Subcutaneous abdominal adipose tissue (tissue), 5 donors: ENCODE measurements around the gene CDK5RAP2.
"Not testable (repeated sequence)": the region's sequence is repeated elsewhere in the genome, so short reads cannot be mapped to it uniquely, and the experiment has no call there.

Source experiments
- H3K27ac ChIP-seq: one replicate; pipeline ENCODE4 v1.7.0; 2013; ENCODE audit warnings: low read depth, mild to moderate bottlenecking, inconsistent platforms, low read length, moderate library complexity
- H3K27me3 ChIP-seq, 5 donors: one replicate each; pipeline ENCODE4 v1.7.0; 2013; ENCODE audit warnings: low read length in 5 of 5, inconsistent platforms in 1 of 5; ENCODE audit not compliant: control insufficient read depth in 5 of 5, insufficient read depth in 4 of 5
- H3K36me3 ChIP-seq, 5 donors: one replicate each; pipeline ENCODE4 v1.7.0; 2013; ENCODE audit warnings: low read length in 5 of 5; ENCODE audit not compliant: control insufficient read depth in 5 of 5, insufficient read depth in 5 of 5
- H3K4me1 ChIP-seq, 5 donors: one replicate each; pipeline ENCODE4 v1.7.0; 2013; ENCODE audit warnings: low read length in 5 of 5, mild to moderate bottlenecking in 3 of 5, moderate library complexity in 1 of 5; ENCODE audit not compliant: control insufficient read depth in 5 of 5, insufficient read depth in 5 of 5
- H3K4me3 ChIP-seq, 5 donors: one replicate each; pipeline ENCODE4 v1.7.0; 2013; ENCODE audit warnings: low read length in 5 of 5, low read depth in 1 of 5
- H3K9ac ChIP-seq, 5 donors: one replicate each; pipeline ENCODE4 v1.7.0; 2013; ENCODE audit warnings: low read length in 5 of 5, mild to moderate bottlenecking in 4 of 5, moderate library complexity in 3 of 5
- H3K9me3 ChIP-seq, 5 donors: one replicate each; pipeline ENCODE4 v1.7.0; 2013; ENCODE audit warnings: low read length in 5 of 5; ENCODE audit not compliant: control insufficient read depth in 5 of 5
- donor health status: healthy.
- donor health status: healthy.
- donor health status: healthy.
- donor health status: healthy.
- donor health status: healthy.

Gene CDK5RAP2

GRCh38 chr9:120507936-120508510, 71.9 kb downstream of the CDK5RAP2 start:
- Histone ChIP-seq H3K27ac (no peak overlapping the region), H3K36me3 (peaks cover 8 to 46% (median 16%) of the 10 kb centered on the region in 5 donors), H3K4me3 (no peak overlapping the region), H3K9ac (no peak overlapping the region), H3K4me1 (peaks cover 0 to 6% (median 2%) of the 10 kb centered on the region in 5 donors), H3K27me3 (no peaks in the 10 kb centered on the region), H3K9me3 (peaks cover 0 to 4% (median 0%) of the 10 kb centered on the region in 5 donors)

DNA sequence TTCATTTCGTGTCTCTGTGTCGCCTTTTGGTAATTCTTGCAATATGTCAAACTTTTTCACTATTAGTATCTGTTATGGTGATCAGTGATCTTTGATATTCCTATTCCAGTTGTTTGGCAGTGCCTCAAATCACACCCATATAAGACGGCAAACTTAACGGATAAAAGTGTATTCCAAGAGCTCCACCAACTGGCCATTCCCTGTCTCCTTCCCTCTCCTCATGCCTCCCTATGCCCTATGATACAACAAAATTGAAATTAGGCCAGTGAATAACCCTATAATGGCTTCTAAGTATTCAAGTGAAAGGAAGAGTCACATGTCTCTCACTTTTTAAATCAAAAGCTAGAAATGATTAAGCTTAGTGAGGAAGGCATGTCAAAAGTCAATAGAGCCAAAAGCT, 74.8 kb downstream of the CDK5RAP2 start:
- Histone ChIP-seq H3K27ac (no peak overlapping the region), H3K4me3 (no peak overlapping the region), H3K9me3 (peaks cover 0 to 4% (median 0%) of the 10 kb centered on the region in 5 donors), H3K27me3 (no peaks in the 10 kb centered on the region), H3K36me3 (peaks cover 13 to 38% (median 17%) of the 10 kb centered on the region in 5 donors), H3K4me1 (peaks cover 0 to 6% (median 2%) of the 10 kb centered on the region in 5 donors), H3K9ac (no peak overlapping the region)

DNA sequence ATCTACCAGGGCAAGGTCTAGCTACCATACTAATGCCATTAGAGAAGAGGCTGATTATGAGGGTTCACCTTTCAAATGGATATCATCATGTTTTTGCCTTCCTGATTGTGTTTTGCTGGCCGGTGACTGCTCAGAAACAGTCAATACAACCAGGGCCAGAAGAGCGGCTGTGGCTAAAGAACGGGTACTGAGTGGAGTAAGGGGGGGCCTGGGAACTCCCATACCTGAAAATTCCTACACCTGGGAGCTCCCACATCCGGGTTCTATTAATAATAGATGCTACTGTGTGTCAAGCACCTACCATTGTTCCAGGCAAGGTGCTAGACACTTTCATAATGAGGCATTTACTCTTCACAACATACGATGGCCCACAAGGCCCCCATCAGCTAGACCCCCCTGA, 79.2 kb downstream of the CDK5RAP2 start:
- H3K27me3 ChIP-seq: no peaks in the 10 kb centered on the region
- no peak overlapping the region for H3K4me3 ChIP-seq
- no peaks in the 10 kb centered on the region for H3K9me3 ChIP-seq
- H3K4me1 ChIP-seq: peaks cover 0 to 7% (median 2%) of the 10 kb centered on the region in 5 donors
- no peak overlapping the region for H3K9ac ChIP-seq
- no peak overlapping the region for H3K27ac ChIP-seq
- H3K36me3 ChIP-seq: peaks cover 8 to 14% (median 9%) of the 10 kb centered on the region in 5 donors

DNA sequence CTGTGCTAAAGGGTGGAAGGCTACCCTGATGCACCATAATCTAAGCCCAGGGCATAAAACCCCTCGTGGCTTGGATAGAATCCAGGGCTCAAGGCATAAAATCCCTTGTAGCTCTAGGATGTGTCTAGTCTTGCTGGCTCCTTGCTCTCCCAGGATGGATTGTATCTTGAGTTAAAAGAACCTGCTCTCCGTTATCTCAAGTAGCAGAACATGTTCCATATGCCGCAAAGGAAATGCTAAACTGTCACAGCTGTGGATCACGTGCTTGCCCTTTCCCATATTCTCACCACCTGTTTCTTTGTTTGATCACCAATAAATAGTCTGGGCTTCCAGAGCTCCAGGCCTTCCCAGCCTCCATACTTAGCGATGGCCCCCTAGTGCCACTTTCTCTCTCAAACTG, 82.1 kb downstream of the CDK5RAP2 start:
- H3K9me3 ChIP-seq, H3K4me3 ChIP-seq, H3K27ac ChIP-seq, H3K9ac ChIP-seq, H3K27me3 ChIP-seq, H3K4me1 ChIP-seq: not testable (repeated sequence)
- peaks cover 8 to 14% (median 9%) of the 10 kb centered on the region in 5 donors for H3K36me3 ChIP-seq

DNA sequence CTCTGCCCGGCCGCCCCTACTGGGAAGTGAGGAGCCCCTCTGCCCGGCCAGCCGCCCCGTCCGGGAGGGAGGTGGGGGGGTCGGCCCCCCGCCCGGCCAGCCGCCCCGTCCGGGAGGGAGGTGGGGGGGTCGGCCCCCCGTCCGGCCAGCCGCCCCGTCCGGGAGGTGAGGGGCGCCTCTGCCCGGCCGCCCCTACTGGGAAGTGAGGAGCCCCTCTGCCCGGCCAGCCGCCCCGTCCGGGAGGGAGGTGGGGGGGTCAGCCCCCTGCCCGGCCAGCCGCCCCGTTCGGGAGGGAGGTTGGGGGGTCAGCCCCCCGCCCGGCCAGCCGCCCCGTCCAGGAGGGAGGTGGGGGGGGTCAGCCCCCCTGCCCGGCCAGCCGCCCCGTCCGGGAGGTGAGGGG, 83.5 kb downstream of the CDK5RAP2 start:
- H3K4me3 ChIP-seq, H3K9ac ChIP-seq, H3K36me3 ChIP-seq, H3K9me3 ChIP-seq, H3K4me1 ChIP-seq, H3K27me3 ChIP-seq, H3K27ac ChIP-seq: not testable (repeated sequence)

GRCh38 chr9:120490888-120491595, 88.9 kb downstream of the CDK5RAP2 start:
- Histone ChIP-seq H3K4me1 (peaks cover 0 to 14% (median 10%) of the 10 kb centered on the region in 5 donors), H3K27ac (peak overlapping the region; percentile 69), H3K9me3 (no peaks in the 10 kb centered on the region), H3K27me3 (no peaks in the 10 kb centered on the region), H3K9ac (no peak overlapping the region), H3K36me3 (peaks cover 6 to 23% (median 18%) of the 10 kb centered on the region in 5 donors), H3K4me3 (no peak overlapping the region)

GRCh38 chr9:120486835-120487234, 93.1 kb downstream of the CDK5RAP2 start:
- Histone ChIP-seq H3K36me3 (peaks cover 13 to 45% (median 20%) of the 10 kb centered on the region in 5 donors), H3K9me3 (no peaks in the 10 kb centered on the region), H3K27ac (no peak overlapping the region), H3K27me3 (no peaks in the 10 kb centered on the region), H3K4me3 (no peak overlapping the region), H3K4me1 (peaks cover 0 to 34% (median 24%) of the 10 kb centered on the region in 5 donors), H3K9ac (no peak overlapping the region)

- Histone ChIP-seq H3K9me3 (no peaks in the 10 kb centered on the region), H3K4me3 (no peak overlapping the region), H3K27ac (peak overlapping the region; percentile 68), H3K27me3 (no peaks in the 10 kb centered on the region), H3K36me3 (peaks cover 13 to 45% (median 20%) of the 10 kb centered on the region in 5 donors), H3K9ac (no peak overlapping the region), H3K4me1 (peaks cover 0 to 37% (median 24%) of the 10 kb centered on the region in 5 donors)
These were observed 93.6 kb downstream of the CDK5RAP2 start for GRCh38 chr9:120486347-120486746.

DNA sequence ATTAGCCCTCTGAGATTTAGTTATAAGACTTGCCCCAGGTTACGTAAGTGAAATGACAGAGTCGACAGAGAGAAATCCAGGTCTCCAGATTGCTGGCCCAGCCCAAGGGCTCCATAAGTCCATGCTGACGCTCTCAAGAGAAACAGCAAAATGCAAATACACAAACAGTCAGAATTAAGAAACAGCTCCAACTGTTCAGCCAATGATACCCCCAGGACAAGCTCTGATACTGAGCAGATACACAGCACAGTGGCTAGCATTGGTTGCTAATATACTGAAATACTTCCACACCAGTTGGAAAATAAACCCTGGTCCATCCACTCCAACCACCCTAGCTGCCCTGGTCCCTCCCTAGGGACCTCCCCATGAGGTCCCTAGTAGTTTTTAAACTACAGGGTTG, 94.2 kb downstream of the CDK5RAP2 start:
- Histone ChIP-seq H3K36me3 (peaks cover 13 to 45% (median 20%) of the 10 kb centered on the region in 5 donors), H3K4me3 (no peak overlapping the region), H3K9me3 (no peaks in the 10 kb centered on the region), H3K9ac (no peak overlapping the region), H3K4me1 (peaks cover 0 to 33% (median 21%) of the 10 kb centered on the region in 5 donors), H3K27ac (peak overlapping the region; percentile 68), H3K27me3 (no peaks in the 10 kb centered on the region)

DNA sequence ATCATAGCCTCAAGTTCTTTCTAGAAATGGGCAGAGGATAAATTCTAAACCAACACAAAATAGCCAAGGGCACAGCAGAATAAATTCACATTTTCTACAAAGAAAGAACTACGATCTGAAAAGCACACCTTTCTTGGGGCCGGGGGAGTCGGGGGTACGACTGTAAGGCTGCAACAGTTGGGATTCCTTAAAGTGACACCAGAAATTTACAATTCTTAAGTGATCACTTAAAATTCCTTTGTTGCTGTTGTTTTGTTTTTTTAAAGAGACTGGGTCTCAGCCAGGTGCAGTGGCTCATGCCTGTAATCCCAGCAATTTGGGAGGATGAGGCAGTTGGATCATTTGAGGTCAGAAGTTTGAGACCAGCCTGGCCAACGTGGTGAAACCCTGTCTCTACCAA, 95.8 kb downstream of the CDK5RAP2 start:
- Histone ChIP-seq H3K9ac (no peak overlapping the region), H3K4me3 (no peak overlapping the region), H3K27ac (no peak overlapping the region), H3K36me3 (peaks cover 13 to 40% (median 16%) of the 10 kb centered on the region in 5 donors), H3K4me1 (peaks cover 0 to 24% (median 15%) of the 10 kb centered on the region in 5 donors), H3K9me3 (no peaks in the 10 kb centered on the region), H3K27me3 (no peaks in the 10 kb centered on the region)
